ENCODE data around the gene SMARCD2. TPM values are rescaled to one million over a fixed set of nuclear protein-coding genes. Genes with fewer than 3 reads are reported as not detected.

The SMARCD2 gene
- total and polyA plus RNA-seq, 2 of the 13 experiments (the other 11 are each of a cell fraction or from before 2014, with no cell fraction given) = 122 to 150 TPM

DNA sequence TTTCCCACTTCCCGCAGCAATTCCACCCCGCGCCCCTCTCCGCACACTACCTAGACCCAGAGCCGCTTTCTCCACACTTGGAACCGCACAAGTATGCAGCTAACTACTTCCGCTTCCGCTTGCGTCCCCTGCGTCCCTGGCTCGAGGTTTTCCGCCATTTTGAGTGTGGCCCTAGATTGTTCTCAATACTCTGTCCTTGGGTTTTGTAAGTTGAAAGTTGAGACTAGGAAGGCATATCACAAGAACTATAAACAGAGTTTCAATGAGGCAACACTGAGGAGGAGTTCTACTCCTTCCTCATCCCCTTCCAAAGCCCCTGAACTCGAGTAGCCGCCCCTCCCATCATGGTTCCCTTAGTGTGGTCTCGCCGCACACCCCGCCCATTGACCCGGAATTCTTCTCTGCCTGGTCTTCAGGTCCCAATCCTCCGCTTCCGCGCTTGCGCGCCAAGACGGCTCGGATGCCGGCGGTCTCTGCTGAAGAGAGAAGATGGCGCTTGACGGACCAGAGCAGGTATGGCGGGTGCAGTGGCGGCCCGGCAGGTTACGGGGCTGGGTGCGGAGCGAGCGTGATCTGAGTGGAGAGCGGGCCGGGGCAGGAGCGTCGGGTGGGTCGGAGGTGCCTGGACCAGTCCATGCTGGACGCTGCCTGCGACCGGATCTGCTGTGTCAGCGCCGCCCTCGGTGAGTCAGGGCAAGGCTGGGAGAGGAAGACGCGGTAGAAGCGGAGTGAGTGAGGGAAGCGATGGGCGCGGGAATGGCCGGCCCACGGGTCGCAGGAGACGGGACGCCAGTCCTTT lies 15.3 kb downstream of the SMARCD2 start, which contains the start of the genes FTSJ3 and PSMC5 (continued):
- TF ChIP-seq, protein P1, sequence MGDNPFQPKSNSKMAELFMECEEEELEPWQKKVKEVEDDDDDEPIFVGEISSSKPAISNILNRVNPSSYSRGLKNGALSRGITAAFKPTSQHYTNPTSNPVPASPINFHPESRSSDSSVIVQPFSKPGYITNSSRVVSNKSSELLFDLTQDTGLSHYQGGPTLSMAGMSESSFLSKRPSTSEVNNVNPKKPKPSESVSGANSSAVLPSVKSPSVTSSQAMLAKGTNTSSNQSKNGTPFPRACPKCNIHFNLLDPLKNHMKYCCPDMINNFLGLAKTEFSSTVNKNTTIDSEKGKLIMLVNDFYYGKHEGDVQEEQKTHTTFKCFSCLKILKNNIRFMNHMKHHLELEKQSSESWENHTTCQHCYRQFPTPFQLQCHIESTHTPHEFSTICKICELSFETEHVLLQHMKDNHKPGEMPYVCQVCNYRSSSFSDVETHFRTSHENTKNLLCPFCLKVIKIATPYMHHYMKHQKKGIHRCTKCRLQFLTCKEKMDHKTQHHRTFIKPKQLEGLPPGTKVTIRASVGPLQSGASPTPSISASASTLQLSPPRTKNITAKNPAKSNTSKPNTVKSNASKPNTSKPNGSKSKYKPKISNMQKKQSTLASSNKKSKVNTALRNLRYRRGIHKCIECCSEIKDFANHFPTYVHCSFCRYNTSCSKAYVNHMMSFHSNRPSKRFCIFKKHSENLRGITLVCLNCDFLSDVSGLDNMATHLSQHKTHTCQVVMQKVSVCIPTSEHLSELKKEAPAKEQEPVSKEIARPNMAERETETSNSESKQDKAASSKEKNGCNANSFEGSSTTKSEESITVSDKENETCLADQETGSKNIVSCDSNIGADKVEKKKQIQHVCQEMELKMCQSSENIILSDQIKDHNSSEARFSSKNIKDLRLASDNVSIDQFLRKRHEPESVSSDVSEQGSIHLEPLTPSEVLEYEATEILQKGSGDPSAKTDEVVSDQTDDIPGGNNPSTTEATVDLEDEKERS (CRISPR knock-in tag; IDR thresholded peaks at IDR 0.05) = peak; percentile 82; the same call in 1 of the 2 replicates
- TF ChIP-seq ZNF776 (CRISPR knock-in tag; IDR thresholded peaks at IDR 0.05) (peak; percentile 97), ZNF296 (CRISPR knock-in tag; conservative IDR thresholded peaks at IDR 0.05) (peak; percentile 75; the same call in 1 of the 2 replicates), GTF2F1 (IDR thresholded peaks at IDR 0.05; ENCODE audit: low read length) (no peak), CBFB (CRISPR knock-in tag; IDR thresholded peaks at IDR 0.05) (peak; percentile 66), CENPX (CRISPR knock-in tag; IDR thresholded peaks at IDR 0.05) (no peak), MEIS2 (CRISPR knock-in tag; IDR thresholded peaks at IDR 0.05) (0 out of 2 replicates have a peak, but pooled peaks have one; percentile 40)
- TF ChIP-seq, protein P2, sequence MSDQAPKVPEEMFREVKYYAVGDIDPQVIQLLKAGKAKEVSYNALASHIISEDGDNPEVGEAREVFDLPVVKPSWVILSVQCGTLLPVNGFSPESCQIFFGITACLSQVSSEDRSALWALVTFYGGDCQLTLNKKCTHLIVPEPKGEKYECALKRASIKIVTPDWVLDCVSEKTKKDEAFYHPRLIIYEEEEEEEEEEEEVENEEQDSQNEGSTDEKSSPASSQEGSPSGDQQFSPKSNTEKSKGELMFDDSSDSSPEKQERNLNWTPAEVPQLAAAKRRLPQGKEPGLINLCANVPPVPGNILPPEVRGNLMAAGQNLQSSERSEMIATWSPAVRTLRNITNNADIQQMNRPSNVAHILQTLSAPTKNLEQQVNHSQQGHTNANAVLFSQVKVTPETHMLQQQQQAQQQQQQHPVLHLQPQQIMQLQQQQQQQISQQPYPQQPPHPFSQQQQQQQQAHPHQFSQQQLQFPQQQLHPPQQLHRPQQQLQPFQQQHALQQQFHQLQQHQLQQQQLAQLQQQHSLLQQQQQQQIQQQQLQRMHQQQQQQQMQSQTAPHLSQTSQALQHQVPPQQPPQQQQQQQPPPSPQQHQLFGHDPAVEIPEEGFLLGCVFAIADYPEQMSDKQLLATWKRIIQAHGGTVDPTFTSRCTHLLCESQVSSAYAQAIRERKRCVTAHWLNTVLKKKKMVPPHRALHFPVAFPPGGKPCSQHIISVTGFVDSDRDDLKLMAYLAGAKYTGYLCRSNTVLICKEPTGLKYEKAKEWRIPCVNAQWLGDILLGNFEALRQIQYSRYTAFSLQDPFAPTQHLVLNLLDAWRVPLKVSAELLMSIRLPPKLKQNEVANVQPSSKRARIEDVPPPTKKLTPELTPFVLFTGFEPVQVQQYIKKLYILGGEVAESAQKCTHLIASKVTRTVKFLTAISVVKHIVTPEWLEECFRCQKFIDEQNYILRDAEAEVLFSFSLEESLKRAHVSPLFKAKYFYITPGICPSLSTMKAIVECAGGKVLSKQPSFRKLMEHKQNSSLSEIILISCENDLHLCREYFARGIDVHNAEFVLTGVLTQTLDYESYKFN (CRISPR knock-in tag; conservative IDR thresholded peaks at IDR 0.05) = peak; percentile 53
- TF ChIP-seq, protein P3, sequence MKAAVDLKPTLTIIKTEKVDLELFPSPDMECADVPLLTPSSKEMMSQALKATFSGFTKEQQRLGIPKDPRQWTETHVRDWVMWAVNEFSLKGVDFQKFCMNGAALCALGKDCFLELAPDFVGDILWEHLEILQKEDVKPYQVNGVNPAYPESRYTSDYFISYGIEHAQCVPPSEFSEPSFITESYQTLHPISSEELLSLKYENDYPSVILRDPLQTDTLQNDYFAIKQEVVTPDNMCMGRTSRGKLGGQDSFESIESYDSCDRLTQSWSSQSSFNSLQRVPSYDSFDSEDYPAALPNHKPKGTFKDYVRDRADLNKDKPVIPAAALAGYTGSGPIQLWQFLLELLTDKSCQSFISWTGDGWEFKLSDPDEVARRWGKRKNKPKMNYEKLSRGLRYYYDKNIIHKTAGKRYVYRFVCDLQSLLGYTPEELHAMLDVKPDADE (CRISPR knock-in tag; IDR thresholded peaks at IDR 0.05) = 0 out of 2 replicates have a peak, but pooled peaks have one; percentile 21
- TF ChIP-seq, protein P4, sequence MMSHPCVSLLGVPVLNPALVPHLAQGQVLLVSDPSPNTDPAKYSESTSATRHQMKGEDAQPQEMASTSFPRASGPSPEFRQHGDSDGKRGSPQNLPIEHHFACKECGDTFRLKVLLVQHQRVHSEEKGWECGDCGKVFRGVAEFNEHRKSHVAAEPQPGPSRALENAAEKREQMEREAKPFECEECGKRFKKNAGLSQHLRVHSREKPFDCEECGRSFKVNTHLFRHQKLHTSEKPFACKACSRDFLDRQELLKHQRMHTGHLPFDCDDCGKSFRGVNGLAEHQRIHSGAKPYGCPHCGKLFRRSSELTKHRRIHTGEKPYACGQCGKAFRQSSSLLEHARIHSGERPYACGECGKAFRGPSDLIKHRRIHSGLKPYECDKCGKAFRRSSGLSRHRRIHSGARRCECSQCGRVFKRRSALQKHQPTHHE (CRISPR knock-in tag; IDR thresholded peaks at IDR 0.05; ENCODE audit: borderline replicate concordance) = peak; percentile 85; the same call in 1 of the 2 replicates
- TF ChIP-seq, protein P5, sequence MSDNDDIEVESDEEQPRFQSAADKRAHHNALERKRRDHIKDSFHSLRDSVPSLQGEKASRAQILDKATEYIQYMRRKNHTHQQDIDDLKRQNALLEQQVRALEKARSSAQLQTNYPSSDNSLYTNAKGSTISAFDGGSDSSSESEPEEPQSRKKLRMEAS (IDR thresholded peaks at IDR 0.05) = peak; percentile 88
